Small intestine (tissue), 7 donors: ENCODE data around the gene CORO2A. TPM values are rescaled to one million over a fixed set of nuclear protein-coding genes. Genes with fewer than 3 reads are reported as not detected.

Experiments used
- DNase-seq, 2 donors: peaks; one replicate each; pipeline versions ENCODE4 v3.0.0 to v3.0.0-alpha.2; 2013
- FAIRE-seq: peaks from 2 replicates; lab custom pipeline; 2012; peaks lifted over from hg19 to GRCh38; lab: Jason Lieb, UNC
- H3K27ac ChIP-seq, 3 donors: one replicate each; pipeline ENCODE4 v1.5.1; 2013; ENCODE audit warnings: low read length in 2 of 3, mild to moderate bottlenecking in 2 of 3, control low read depth in 1 of 3, inconsistent platforms in 1 of 3, low read depth in 1 of 3, moderate library complexity in 1 of 3
- H3K27me3 ChIP-seq, 3 donors: one replicate each; pipeline ENCODE4 v1.6.1; 2013; ENCODE audit warnings: low read length in 3 of 3, inconsistent platforms in 1 of 3; ENCODE audit not compliant: control insufficient read depth in 3 of 3, insufficient read depth in 3 of 3
- H3K36me3 ChIP-seq, 3 donors: one replicate each; pipeline ENCODE4 v1.6.1; 2013; ENCODE audit warnings: low read length in 3 of 3, inconsistent platforms in 1 of 3, low read depth in 1 of 3, mild to moderate bottlenecking in 1 of 3, moderate library complexity in 1 of 3; ENCODE audit not compliant: control insufficient read depth in 3 of 3, insufficient read depth in 2 of 3
- H3K4me1 ChIP-seq, 3 donors: one replicate each; pipeline ENCODE4 v1.6.1; 2013; ENCODE audit warnings: low read length in 2 of 3, inconsistent platforms in 1 of 3, low read depth in 1 of 3, mild to moderate bottlenecking in 1 of 3, moderate library complexity in 1 of 3; ENCODE audit not compliant: control insufficient read depth in 3 of 3, insufficient read depth in 2 of 3
- H3K4me3 ChIP-seq, 3 donors: one replicate each; pipeline ENCODE4 v1.5.1; 2013; ENCODE audit warnings: low read length in 3 of 3, control low read depth in 1 of 3, inconsistent platforms in 1 of 3, low read depth in 1 of 3, mild to moderate bottlenecking in 1 of 3, moderate library complexity in 1 of 3
- H3K9me3 ChIP-seq, 2 donors: one replicate each; pipeline ENCODE4 v1.6.1; 2013; ENCODE audit warnings: low read depth in 1 of 2, low read length in 1 of 2; ENCODE audit not compliant: control insufficient read depth in 2 of 2, insufficient read depth in 1 of 2
- WGBS, 3 donors: extraction: QIAGEN DNeasy Blood & Tissue Kit; methylation state at CpG; one replicate each; pipeline ENCODE4 v1.1.7; 2013; 5-methylcytosine and 5-hydroxymethylcytosine counted together
- polyA plus RNA-seq, 4 donors: library from polyadenylated mRNA; stranded (reverse) in 3 of 4; unstranded in 1 of 4; fragments of 200-250 nt in 3 of 4; fragments of 120-200 nt in 1 of 4; gene quantifications; one replicate each; pipeline versions ENCODE4 v1.2.1 to v1.2.3, GENCODE V29; 2013
- donor health status: healthy with polysubstance abuse.
- donor health status: control.
- donor health status: control.
- donor health status: Bipolar disorder and iron deficiency.
- donor health status: healthy.

CORO2A gene
- polyA plus RNA-seq, 4 donors = 35.1 to 68.2 (median 51.2) TPM

DNA sequence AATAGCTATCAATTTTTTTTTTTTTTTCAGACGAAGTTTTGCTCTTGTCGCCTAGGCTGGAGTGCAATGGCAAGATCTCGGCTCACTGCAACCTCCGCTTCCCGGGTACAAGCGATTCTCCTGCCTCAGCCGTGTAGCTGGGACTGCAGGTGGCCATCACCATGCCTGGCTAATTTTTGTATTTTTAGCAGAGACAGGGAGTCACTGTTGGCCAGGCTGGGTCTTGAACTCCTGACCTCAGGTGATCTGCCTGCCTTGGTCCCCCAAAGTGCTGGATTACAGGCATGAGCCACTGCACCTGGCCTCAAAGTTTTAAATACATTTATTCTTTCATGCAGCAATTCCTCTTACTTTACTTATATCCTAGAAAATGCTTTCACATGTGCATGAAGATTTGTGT lies 91.0 kb downstream of the CORO2A start:
- Histone ChIP-seq H3K4me1 (peaks cover 0 to 7% (median 0%) of the 10 kb centered on the region in 3 donors), H3K27me3 (no peaks in the 10 kb centered on the region), H3K4me3 (no peak overlapping the region), H3K9me3 (no peaks in the 10 kb centered on the region), H3K27ac (peak overlapping the region in 2 of 3 donors; percentile 43 to 75), H3K36me3 (peaks cover 8 to 58% (median 10%) of the 10 kb centered on the region in 3 donors)
- WGBS, 3 donors = 79 to 88% (median 85%) methylated on average over 7 of the region's 7 CpGs
- FAIRE-seq (no peak), DNase-seq (no peak)

DNA sequence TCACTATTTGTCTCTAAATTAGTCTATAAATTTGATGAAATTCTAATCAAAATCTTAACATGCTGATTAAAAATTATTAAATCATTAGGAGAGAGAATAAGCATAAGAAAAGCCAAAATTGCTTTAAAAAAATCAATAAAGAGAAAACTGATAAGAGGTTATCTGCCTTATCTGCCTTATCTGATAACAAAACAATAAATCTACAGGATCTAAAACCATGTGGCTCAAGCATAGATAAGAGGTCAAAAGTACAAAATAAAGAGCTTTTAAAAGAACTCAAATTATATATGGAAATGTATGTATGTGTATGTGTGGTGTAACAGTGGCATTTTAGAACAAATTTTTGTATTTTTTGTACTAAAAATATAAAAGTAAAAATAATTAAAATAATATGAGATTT lies 92.0 kb downstream of the CORO2A start:
- DNase-seq (no peak), FAIRE-seq (peak; percentile 47)
- no peak overlapping the region for H3K27ac ChIP-seq
- H3K9me3 ChIP-seq = no peaks in the 10 kb centered on the region
- H3K4me1 ChIP-seq = peaks cover 0 to 4% (median 0%) of the 10 kb centered on the region in 3 donors
- H3K27me3 ChIP-seq = no peaks in the 10 kb centered on the region
- peaks cover 7 to 63% (median 14%) of the 10 kb centered on the region in 3 donors for H3K36me3 ChIP-seq
- no peak overlapping the region for H3K4me3 ChIP-seq

- H3K9me3 ChIP-seq = no peaks in the 10 kb centered on the region
- peak overlapping the region in 2 of 3 donors; percentile 46 for H3K27ac ChIP-seq
- 37 to 50% (median 45%) methylated on average over 5 of the region's 5 CpGs for WGBS, 3 donors
- peaks cover 7 to 63% (median 14%) of the 10 kb centered on the region in 3 donors for H3K36me3 ChIP-seq
- H3K27me3 ChIP-seq = no peaks in the 10 kb centered on the region
- no peak overlapping the region for H3K4me3 ChIP-seq
- DNase-seq (no peak), FAIRE-seq (no peak)
- peaks cover 0 to 4% (median 0%) of the 10 kb centered on the region in 3 donors for H3K4me1 ChIP-seq
These were observed 92.5 kb downstream of the CORO2A start for GRCh38 chr9:98099898-98100297.

DNA sequence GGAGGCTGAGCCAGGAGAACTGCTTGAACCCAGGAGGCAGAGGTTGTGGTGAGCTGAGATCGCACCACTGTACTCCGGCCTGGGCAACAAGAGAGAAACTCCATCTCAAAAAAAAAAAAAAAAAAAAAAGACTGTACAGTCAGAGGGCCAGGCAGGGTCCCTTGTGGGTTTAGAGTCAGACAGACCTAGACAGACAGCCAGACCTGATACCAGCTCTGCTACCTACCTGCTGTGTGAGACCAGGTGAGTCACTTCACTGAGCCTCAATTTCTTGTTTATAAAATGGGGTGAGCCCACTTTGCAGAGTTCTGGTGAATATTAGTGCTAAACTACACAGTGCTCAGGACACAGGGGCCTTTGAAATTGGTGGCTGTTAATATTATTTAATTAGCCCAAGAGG lies 93.1 kb downstream of the CORO2A start:
- H3K4me1 ChIP-seq = peaks cover 0 to 4% (median 0%) of the 10 kb centered on the region in 3 donors
- no peaks in the 10 kb centered on the region for H3K9me3 ChIP-seq
- H3K27me3 ChIP-seq = no peaks in the 10 kb centered on the region
- no peak overlapping the region for H3K4me3 ChIP-seq
- peaks cover 7 to 63% (median 16%) of the 10 kb centered on the region in 3 donors for H3K36me3 ChIP-seq
- peak overlapping the region in 1 of 3 donors; percentile 46 for H3K27ac ChIP-seq
- FAIRE-seq (no peak), DNase-seq (no peak)
- 96 to 100% (median 97%) methylated on average over 2 of the region's 2 CpGs for WGBS, 3 donors

DNA sequence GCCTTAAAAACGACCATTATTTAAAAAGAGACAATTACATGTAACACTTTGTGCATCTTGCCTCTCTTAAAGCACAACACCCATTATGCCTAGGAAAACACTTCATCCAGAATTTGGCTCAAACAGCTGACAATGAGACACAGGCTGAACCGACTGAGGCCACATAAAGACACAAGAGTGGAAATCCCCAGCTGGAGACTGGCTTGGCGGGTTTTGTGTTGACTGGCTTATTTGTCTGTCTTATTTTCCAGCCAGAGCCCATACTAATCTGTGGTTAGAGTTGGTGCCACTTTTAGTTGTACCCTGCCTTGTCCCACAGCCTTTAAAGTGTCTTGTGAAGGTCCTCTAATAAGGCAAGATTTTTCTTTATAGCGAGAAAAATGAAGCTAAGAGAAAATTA lies 94.6 kb downstream of the CORO2A start:
- Histone ChIP-seq H3K27ac (no peak overlapping the region), H3K4me1 (peaks cover 0 to 4% (median 0%) of the 10 kb centered on the region in 3 donors), H3K9me3 (no peaks in the 10 kb centered on the region), H3K36me3 (peaks cover 7 to 70% (median 23%) of the 10 kb centered on the region in 3 donors), H3K4me3 (no peak overlapping the region), H3K27me3 (no peaks in the 10 kb centered on the region)
- FAIRE-seq (no peak), DNase-seq (no peak)
- 67 to 78% (median 76%) methylated on average over 4 of the region's 4 CpGs for WGBS, 3 donors

DNA sequence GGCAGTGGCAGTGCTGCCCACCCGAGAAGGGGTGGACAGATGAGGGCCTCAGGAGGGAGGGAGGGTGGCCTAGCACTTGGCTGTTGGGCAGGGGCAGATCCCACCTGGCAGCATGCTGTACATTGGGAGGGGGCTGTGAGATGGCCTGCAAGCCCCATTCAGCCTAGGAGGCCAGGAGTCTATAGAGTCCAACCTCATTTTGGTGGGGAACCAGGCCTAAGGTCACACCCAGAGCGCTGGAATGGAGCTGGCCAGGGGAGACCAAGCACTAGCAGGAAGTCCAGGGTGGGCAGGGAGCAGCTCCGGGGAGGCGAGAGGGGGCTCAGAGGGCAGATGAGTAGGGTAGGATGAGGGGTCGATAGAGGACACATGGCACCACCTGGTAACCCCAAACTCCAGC lies 96.3 kb downstream of the CORO2A start:
- 93 to 98% (median 94%) methylated on average over 5 of the region's 5 CpGs for WGBS, 3 donors
- no peak for DNase-seq
- H3K9me3 ChIP-seq = no peaks in the 10 kb centered on the region
- H3K36me3 ChIP-seq = peaks cover 7 to 76% (median 23%) of the 10 kb centered on the region in 3 donors
- FAIRE-seq = no peak
- H3K27me3 ChIP-seq = no peaks in the 10 kb centered on the region
- no peak overlapping the region for H3K27ac ChIP-seq
- no peak overlapping the region for H3K4me3 ChIP-seq
- peaks cover 0 to 4% (median 0%) of the 10 kb centered on the region in 3 donors for H3K4me1 ChIP-seq

GRCh38 chr9:98095401-98095800 lies 97.0 kb downstream of the CORO2A start:
- FAIRE-seq (no peak), DNase-seq (no peak)
- no peak overlapping the region for H3K4me3 ChIP-seq
- no peaks in the 10 kb centered on the region for H3K9me3 ChIP-seq
- peaks cover 9 to 78% (median 23%) of the 10 kb centered on the region in 3 donors for H3K36me3 ChIP-seq
- peaks cover 0 to 4% (median 0%) of the 10 kb centered on the region in 3 donors for H3K4me1 ChIP-seq
- WGBS, 3 donors = 82 to 89% (median 89%) methylated on average over 7 of the region's 7 CpGs
- H3K27me3 ChIP-seq = no peaks in the 10 kb centered on the region
- H3K27ac ChIP-seq = no peak overlapping the region

GRCh38 chr9:98094851-98095250 lies 97.6 kb downstream of the CORO2A start:
- no peak overlapping the region for H3K27ac ChIP-seq
- no peak overlapping the region for H3K4me3 ChIP-seq
- WGBS, 3 donors = 95% methylated on average over 13 to 16 of the region's 16 CpGs
- no peaks in the 10 kb centered on the region for H3K27me3 ChIP-seq
- peaks cover 0 to 4% (median 0%) of the 10 kb centered on the region in 3 donors for H3K4me1 ChIP-seq
- no peak for DNase-seq
- no peak for FAIRE-seq
- no peaks in the 10 kb centered on the region for H3K9me3 ChIP-seq
- H3K36me3 ChIP-seq = peaks cover 9 to 78% (median 23%) of the 10 kb centered on the region in 3 donors

GRCh38 chr9:98094316-98094715 lies 98.1 kb downstream of the CORO2A start:
- H3K27ac ChIP-seq = no peak overlapping the region
- FAIRE-seq (no peak), DNase-seq (no peak)
- H3K4me3 ChIP-seq = no peak overlapping the region
- H3K27me3 ChIP-seq = no peaks in the 10 kb centered on the region
- peaks cover 7 to 77% (median 20%) of the 10 kb centered on the region in 3 donors for H3K36me3 ChIP-seq
- 84 to 91% (median 88%) methylated on average over 4 of the region's 4 CpGs for WGBS, 3 donors
- no peaks in the 10 kb centered on the region for H3K9me3 ChIP-seq
- H3K4me1 ChIP-seq = no peaks in the 10 kb centered on the region
